Stimulated activated CD8-positive, alpha-beta memory T cell treated with anti-CD3 and anti-CD28 coated beads, Interleukin-7, amount 100 ng/mL, for 48 hours (primary cell): ENCODE data around the gene ENO3.
"Not testable (repeated sequence)": the region's sequence is repeated elsewhere in the genome, so short reads cannot be mapped to it uniquely, and the experiment has no call there.

Experiments
- DNase-seq, 2 donors: peaks; one replicate each; pipeline ENCODE4 v3.0.0-alpha.2; 2020; ENCODE audit warnings: low read depth in 1 of 2; ENCODE audit errors: extremely low read depth in 1 of 2

The ENO3 gene

GRCh38 chr17:4950746-4951204, at the start of gene ENO3:
Gene ENO3 (plus strand): TSS chr17:4951119. CDS start chr17:4951830, 711 bp downstream.
- DNase-seq = no peak

DNA sequence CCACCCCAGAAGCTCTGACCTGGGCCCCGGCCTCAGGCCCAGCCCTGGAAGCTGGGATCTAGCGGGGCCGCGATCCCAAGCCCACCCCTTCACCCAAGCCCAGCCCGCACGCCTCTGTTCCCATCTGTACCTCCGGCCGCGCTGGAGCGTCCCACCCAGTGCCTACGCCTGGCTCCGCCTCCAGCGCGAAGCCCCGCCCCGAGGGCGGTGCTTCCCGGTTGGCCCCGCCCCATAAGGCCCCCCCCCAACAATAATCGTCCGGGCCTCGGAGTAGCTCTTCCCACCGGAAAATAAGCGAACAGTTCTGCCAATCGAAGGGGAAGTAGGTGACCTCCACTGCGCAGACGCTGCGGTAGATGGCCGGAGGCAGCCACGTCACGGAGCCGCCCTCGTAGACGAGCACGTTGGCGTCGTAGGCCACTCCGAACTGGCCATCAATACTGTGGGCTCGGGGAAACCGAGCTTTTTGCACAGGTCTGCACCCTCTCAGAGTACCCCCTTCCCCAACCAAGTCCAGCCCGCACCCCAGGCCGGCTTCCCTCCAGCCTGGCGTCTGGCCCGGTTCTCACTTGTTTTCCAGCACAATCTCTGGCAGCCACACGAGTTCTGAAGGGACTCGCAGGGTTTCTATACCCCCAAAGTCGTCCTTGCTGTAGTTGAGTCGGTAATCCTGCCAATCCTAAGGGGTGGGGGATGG, 49.1 kb upstream of the ENO3 start:
- no peak for DNase-seq

GRCh38 chr17:4902540-4902939, 48.4 kb upstream of the ENO3 start:
- no peak for DNase-seq

- peak in 1 of 2 donors; percentile 72 for DNase-seq
Observed at GRCh38 chr17:4903051-4903818, 47.7 kb upstream of the ENO3 start, which contains the start of gene CHRNE. Gene CHRNE (minus strand): TSS chr17:4903098. CDS start chr17:4903063, 35 bp downstream.

- DNase-seq = not testable (repeated sequence)
Observed at GRCh38 chr17:4906642-4907041, 44.3 kb upstream of the ENO3 start.

GRCh38 chr17:4908301-4908700, 42.6 kb upstream of the ENO3 start:
- DNase-seq = no peak

- DNase-seq = peak; percentile 46 to 70
Observed at GRCh38 chr17:4908711-4909496, 42.0 kb upstream of the ENO3 start.

DNA sequence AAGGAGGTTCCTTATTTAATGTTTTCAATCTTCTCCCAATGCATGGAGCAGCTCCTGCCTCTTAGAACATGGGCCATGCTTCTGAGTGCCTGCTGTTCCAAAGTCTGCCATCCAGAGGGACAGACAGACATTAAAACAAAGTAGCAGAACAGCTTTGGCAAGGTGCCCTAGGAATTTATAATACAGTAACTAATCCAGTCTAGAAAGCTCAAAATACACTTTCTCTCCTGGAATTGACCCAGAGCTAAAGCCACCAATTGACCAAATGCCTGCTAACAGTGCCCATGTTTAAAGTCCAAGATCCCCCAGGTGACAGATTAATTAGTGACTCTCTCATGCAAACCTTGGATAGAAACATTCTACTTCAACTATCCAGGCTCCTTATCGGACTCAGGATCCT, 36.9 kb upstream of the ENO3 start:
- no peak for DNase-seq

- DNase-seq = not testable (repeated sequence)
Observed at GRCh38 chr17:4914551-4914950, 36.4 kb upstream of the ENO3 start.

DNA sequence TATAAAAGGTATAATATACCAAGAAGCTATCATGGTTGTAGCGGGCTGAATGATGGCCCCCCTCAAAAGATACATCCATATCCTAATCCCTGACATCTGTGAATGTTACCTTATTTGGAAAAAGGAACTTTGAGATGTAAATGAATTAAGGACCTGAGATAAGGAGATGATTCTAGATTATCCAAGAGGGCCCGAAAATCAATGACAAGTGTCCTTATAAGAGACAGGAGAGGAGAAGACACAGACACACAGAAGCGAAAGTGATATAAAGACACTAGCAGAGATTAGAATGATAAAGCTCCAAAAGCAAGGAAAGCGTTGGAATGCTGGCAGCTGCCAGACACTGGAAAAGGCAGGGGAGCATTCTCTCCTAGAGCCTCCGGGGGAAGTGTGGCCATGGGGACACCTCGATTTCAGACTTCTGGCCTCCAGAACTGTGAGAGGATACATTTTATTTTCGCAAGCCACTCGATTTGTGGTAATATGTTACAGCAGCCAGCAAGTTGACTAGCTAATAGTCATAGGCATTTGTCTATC, 31.3 kb upstream of the ENO3 start:
- DNase-seq = no peak

- no peak for DNase-seq
Observed at GRCh38 chr17:4920351-4921048, 30.4 kb upstream of the ENO3 start.

DNA sequence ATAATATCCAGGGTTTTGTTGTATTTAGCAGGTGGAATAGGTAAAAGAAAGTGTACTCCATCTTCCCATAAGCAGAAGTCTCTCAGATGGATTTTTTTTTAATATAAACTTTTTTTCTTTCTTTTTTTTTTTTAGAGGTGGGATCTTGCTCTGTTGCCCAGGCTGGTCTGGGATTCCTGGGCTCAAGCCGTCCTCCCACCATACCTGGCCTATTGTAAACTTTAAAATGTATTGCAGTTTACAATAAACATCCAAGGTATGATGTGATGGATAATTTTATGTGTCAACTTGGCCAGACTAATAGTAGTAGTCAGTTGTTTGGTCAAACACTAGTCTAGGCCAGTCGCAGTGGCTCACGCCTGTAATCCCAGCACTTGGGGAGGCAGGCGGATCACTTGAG, 29.6 kb upstream of the ENO3 start:
- DNase-seq = no peak

- not testable (repeated sequence) for DNase-seq
Observed at GRCh38 chr17:4926577-4927335, 24.2 kb upstream of the ENO3 start.

DNA sequence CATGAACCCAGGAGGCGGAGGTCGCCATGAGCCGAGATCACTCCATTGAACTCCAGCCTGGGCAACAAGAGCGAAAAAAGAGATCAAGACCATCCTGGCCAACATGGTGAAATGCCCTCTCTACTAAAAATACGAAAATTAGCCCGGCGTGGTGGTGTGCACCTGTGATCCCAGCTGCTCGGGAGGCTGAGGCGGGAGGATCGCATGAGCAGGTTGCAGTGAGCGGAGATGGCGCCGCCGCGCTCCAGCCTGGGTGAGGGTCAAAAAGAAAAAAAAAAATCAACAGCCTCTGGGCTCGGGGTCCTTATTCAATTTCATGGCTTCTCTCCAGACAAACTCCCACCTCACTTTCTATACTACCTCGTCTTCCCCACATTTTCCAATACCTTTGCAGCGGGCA, 22.0 kb upstream of the ENO3 start:
- DNase-seq = no peak

- no peak for DNase-seq
Observed at GRCh38 chr17:4931963-4932362, 19.0 kb upstream of the ENO3 start, which contains the start of gene GP1BA. Gene GP1BA (plus strand): TSS chr17:4932277. CDS start chr17:4932605, 328 bp downstream.

GRCh38 chr17:4932756-4933155, 18.2 kb upstream of the ENO3 start:
- no peak for DNase-seq

- no peak for DNase-seq
Observed at GRCh38 chr17:4933646-4934045, 17.3 kb upstream of the ENO3 start.

DNA sequence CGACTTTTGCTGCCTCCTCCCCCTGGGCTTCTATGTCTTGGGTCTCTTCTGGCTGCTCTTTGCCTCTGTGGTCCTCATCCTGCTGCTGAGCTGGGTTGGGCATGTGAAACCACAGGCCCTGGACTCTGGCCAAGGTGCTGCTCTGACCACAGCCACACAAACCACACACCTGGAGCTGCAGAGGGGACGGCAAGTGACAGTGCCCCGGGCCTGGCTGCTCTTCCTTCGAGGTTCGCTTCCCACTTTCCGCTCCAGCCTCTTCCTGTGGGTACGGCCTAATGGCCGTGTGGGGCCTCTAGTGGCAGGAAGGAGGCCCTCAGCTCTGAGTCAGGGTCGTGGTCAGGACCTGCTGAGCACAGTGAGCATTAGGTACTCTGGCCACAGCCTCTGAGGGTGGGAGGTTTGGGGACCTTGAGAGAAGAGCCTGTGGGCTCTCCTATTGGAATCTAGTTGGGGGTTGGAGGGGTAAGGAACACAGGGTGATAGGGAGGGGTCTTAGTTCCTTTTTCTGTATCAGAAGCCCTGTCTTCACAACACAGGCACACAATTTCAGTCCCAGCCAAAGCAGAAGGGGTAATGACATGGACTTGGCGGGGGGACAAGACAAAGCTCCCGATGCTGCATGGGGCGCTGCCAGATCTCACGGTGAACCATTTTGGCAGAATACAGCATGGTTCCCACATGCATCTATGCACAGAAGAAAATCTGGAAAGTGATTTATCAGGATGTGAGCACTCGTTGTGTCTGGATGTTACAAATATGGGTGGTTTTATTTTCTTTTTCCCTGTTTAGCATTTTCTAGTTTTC, 16.5 kb upstream of the ENO3 start:
- no peak for DNase-seq

DNA sequence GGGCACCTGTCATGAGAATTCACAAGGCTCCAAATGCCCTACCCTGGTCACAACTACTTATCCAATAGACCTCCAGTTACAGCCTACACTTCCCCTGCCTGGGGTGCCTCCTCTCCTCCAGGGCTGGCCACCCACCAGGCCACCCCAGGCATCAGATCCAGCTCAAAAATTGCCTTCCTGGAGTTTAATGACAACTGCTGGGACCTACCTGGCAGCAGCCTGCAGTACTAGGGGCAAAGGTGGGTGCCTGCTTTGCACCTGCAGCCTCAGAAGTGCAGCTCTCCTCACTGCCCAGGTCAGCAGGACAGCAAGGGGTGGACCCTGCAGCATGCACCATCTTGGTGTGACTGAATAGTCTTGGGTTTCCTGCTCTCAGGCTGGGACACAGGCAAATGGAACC, 15.3 kb upstream of the ENO3 start:
- no peak for DNase-seq
